ENCODE data around the gene ACOT12.

Gene ACOT12

DNA sequence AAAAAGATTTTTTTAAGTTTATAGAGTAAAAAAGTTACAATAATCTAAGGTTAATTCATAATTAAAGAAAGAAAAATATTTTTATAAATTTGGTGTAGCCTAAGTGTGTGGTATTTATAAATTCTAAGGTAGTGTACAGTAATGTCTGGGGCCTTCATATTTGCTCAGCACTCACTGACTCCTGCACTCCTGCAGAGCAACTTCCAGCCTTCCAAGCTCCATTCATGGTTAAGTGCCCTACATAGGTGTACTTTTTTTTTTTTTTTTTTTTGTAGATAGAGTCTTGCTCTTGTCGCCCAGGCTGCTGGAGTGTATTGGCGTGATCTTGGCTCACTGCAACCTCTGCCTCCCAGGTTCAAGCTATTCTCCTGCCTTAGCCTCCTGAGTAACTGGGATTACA lies 10.1 kb downstream of the ACOT12 start:
- Histone ChIP-seq H3K27ac (no peak overlapping the region), H3K4me3 (no peak overlapping the region)
- TF ChIP-seq, protein P1, sequence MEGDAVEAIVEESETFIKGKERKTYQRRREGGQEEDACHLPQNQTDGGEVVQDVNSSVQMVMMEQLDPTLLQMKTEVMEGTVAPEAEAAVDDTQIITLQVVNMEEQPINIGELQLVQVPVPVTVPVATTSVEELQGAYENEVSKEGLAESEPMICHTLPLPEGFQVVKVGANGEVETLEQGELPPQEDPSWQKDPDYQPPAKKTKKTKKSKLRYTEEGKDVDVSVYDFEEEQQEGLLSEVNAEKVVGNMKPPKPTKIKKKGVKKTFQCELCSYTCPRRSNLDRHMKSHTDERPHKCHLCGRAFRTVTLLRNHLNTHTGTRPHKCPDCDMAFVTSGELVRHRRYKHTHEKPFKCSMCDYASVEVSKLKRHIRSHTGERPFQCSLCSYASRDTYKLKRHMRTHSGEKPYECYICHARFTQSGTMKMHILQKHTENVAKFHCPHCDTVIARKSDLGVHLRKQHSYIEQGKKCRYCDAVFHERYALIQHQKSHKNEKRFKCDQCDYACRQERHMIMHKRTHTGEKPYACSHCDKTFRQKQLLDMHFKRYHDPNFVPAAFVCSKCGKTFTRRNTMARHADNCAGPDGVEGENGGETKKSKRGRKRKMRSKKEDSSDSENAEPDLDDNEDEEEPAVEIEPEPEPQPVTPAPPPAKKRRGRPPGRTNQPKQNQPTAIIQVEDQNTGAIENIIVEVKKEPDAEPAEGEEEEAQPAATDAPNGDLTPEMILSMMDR (IDR thresholded peaks at IDR 0.05) = no peak
- no peak for DNase-seq (ENCODE audit: low spot score)

DNA sequence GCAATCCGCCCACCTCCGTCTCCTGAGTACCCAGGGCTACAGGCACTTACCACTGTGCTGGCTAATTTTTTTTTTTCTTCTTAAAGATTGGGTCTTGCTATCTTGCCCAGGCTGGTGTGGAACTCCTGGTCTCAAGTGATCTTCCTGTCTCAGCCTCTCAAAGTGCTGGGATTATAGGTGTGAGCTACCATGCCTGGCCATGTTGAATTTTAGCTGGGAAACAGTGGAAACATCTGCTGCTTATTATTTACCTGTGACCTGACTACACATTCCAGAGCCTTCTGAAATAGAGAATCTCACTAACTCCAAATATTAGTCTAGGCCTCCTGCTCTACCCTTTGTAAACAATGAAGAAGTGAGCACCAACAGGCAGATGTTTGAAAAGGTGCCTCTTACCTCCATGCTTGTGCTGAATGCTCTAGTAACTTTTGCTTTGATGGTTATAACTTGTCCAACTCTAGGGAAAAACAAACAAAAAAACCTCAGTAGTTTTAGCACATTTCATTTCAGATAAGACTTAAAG lies 22.5 kb downstream of the ACOT12 start:
- no peak overlapping the region for H3K4me3 ChIP-seq
- DNase-seq (ENCODE audit: low spot score) = no peak
- TF ChIP-seq, protein P1 (IDR thresholded peaks at IDR 0.05) = no peak
- no peak overlapping the region for H3K27ac ChIP-seq

DNA sequence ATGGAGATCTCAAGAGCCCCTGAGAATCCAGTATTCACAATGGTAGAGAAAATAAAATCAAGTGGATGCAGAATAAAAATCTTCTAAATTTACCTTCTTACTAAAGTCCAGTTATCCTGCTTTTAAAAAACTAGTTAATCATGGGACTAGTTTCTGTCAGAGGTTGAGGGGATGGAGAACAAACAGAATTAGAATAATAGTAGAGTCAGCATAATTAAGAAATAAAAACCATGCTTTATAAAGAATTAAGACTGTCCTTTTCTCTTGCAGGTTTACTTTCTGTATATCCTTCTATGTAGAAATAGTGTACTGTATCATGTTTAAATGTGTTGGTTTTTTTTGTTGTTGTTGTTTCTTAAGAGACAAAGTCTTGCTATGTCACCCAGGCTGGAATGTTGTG lies 23.0 kb downstream of the ACOT12 start:
- Histone ChIP-seq H3K4me3 (no peak overlapping the region), H3K27ac (no peak overlapping the region)
- TF ChIP-seq, protein P1 (IDR thresholded peaks at IDR 0.05) = no peak
- DNase-seq (ENCODE audit: low spot score) = no peak

DNA sequence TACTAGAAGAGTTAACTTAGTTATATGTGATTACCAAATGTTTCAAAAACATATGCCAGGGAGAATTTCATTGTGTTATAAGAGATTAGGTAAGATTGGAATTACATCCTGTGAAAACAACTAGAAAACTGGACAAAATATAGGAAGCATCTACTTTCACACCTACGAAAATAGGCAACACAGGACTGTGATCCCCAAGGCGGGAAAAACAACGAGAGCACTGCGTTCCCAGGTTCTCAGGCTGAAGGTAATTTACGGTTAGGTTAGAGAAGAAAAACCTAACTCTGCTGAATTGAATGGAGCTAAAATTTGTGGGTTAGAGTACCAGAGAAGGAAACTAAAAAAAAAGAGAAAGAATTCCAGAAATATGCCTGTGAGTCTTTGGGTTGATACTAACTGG lies 28.4 kb downstream of the ACOT12 start:
- H3K4me3 ChIP-seq = no peak overlapping the region
- no peak for DNase-seq (ENCODE audit: low spot score)
- TF ChIP-seq, protein P1 (IDR thresholded peaks at IDR 0.05) = no peak
- H3K27ac ChIP-seq = no peak overlapping the region

DNA sequence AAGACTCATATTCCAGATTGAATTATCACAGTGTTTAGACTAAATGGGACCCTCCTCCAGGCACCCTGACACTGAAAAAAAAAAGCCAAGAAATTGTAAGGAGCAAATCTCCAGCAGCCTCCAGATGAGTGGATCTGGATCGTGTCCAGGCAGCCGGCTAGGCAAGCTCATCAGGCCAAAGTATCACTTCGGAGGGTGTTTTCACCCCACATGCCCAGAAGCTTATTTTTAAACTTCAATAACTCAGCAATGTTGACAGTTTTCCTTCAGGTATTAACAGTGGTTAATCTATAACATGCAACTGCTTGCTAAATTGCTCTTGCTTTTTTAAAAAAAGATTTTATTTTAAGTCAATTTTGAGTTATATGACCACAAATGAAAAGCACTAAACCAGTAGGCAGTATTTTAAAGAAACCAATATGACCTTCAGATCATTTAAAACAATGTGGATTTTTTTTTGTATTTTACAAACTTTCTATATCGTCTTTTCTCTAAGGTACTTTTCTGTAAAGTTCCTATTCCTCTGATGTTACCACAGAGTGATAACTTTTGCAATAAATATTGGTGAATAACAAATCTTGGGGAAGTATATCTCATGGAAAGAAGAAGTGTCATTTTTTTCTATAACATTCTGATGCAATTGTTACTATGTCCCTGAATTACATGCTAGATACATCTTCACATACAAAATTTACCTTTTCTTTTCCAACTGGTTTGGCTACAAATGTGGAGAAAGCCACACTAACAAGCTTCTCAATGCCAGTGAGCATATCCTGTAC lies 30.7 kb downstream of the ACOT12 start:
- TF ChIP-seq, protein P1 (IDR thresholded peaks at IDR 0.05) = no peak
- H3K27ac ChIP-seq = no peak overlapping the region
- DNase-seq (ENCODE audit: low spot score) = no peak
- no peak overlapping the region for H3K4me3 ChIP-seq

DNA sequence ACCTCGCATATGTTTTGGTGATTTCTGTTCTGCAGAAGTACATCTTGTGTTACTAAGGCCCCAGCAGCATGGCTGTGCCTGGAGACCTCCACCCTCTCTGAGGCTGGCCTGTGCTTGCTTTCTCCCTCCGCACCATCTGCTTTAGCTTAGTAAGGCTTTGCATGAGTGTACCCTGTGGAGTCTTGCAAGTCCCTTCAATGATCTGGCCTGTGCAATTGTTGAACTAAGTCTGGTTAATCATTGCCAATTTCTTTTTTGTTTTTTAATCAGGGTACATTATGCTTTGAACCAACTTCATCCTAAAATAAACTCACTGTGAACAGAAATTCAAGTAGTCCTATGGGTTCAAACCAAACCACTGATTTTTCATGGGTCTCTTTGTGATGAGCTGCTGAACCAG lies 32.3 kb downstream of the ACOT12 start:
- no peak for DNase-seq (ENCODE audit: low spot score)
- TF ChIP-seq, protein P1 (IDR thresholded peaks at IDR 0.05) = no peak
- Histone ChIP-seq H3K27ac (no peak overlapping the region), H3K4me3 (no peak overlapping the region)

DNA sequence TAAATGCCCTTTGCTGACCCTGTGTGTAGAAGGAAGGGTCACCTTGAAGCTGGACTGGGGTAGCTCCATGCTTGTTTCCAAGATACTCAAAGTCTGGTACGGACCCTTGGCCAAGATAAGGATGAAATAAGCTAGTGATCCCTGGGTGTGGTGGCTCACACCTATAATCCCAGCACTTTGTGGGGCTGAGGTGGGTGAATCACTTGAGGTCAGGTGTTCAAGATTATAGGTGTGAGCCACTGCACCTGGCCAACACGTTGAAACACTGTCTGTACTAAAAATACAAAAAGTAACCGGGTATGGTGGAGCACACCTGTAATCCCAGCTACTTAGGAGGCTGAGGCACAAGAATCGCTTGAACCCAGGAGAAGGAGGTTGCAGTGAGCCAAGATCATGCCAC lies 33.3 kb downstream of the ACOT12 start:
- TF ChIP-seq, protein P1 (IDR thresholded peaks at IDR 0.05) = no peak
- Histone ChIP-seq H3K27ac (no peak overlapping the region), H3K4me3 (no peak overlapping the region)
- no peak for DNase-seq (ENCODE audit: low spot score)
